Measurements from ENCODE around the gene DNAH3.
"Not testable (repeated sequence)": the region's sequence is repeated elsewhere in the genome, so short reads cannot be mapped to it uniquely, and the experiment has no call there.

Gene DNAH3

DNA sequence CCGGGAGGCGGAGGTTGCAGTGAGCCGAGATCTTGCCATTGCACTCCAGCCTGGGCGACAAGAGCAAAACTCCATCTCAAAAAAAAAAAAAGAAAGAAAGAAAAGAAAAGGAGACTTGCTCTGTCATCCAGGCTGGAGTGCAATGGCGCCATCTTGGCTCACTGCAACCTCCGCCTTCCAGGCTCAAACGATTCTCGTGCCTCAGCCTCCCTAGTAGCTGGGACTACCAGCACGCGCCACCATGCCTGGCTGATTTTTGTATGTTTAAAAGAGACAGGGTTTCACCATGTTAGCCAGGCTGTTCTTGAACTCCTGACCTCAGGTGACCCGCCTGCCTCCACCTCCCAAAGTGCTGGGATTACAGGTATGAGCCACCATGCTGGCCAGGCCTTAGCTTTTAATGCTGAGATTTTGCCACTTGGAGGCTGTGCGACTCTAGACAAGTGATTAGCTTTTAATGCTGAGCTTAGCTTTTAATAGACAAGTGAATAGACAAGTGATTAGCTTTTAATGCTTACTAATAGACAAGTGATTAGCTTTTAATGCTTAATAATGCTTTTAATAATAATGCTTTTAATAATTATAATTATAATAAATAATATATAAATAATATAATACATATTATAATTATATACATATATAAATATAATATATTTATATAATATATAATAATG is 17.4 kb upstream of the DNAH3 start:
- no peak for DNase-seq

GRCh38 chr16:21167360-21167759 is 16.7 kb upstream of the DNAH3 start:
- DNase-seq = peak; percentile 26

DNA sequence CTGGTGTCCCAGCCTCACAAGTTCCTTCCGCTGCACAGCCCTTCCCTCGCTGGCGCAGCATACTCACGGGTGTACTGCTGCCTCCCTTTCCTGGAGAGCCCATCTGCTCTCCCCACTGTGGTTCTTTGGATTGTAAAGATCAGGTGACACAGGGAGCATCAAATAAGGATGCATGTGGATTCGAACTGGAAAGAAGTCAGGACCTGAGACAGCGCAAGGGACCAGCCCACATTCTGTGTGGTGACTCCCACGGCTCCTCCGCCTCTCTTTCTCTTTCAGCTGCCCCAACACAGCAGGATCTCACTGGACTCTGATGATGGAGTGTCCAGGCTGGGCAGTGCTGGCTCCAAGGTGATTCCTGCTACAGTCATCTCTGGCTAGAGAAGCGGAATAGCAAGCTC is 15.9 kb upstream of the DNAH3 start:
- DNase-seq = peak; percentile 43

GRCh38 chr16:21164521-21165168 is 14.0 kb upstream of the DNAH3 start:
- no peak for DNase-seq

DNA sequence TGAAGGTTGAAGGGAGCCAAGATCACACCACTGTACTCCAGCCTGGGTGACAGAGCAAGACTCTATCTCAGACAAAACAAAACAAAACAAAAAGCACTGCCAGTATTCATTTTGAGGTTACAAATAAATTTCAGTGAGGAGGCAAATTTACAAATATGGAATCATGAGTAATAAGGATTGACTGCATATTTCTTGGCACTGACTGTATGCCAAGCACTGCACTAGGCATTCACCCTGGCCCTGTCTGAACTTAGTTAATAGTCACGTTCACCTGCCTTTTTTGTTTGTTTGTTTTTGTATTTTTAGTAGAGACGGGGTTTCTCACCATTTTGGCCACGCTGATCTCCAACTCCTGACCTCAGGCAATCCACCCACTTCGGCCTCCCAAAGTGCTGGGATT is 12.9 kb upstream of the DNAH3 start:
- DNase-seq = no peak

- no peak for DNase-seq
Measured at GRCh38 chr16:21162661-21163151, 12.1 kb upstream of the DNAH3 start.

GRCh38 chr16:21161211-21161610 is 10.6 kb upstream of the DNAH3 start:
- DNase-seq = no peak

DNA sequence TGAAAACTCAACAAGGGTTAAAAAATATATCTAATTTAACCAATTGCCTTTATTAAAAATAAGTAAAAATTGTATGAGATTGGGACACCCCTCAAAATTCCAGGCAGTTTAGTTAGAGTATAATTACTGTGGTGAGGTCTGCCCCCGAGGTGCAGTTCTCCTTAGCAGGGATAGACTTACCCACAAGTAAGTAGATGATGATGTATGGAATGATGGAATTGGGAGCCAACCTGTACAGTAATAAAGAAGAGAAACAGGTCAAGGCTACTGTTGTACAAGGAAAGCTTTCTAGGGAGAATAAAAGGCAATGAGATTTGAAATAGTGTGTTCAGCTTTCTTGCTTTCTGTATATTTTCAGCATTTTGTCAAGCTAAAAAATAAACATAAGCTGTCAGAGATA is 9.6 kb upstream of the DNAH3 start:
- DNase-seq = no peak

GRCh38 chr16:21159281-21159951 is 8.8 kb upstream of the DNAH3 start:
- DNase-seq = no peak

- peak; percentile 74 for DNase-seq
Measured at GRCh38 chr16:21158208-21159110, 7.8 kb upstream of the DNAH3 start, which contains the start of gene LDAF1. Gene LDAF1 (plus strand): TSS chr16:21158674. CDS start chr16:21161183, 2,509 bp downstream.

GRCh38 chr16:21157632-21158031 is 7.0 kb upstream of the DNAH3 start:
- DNase-seq = no peak

DNA sequence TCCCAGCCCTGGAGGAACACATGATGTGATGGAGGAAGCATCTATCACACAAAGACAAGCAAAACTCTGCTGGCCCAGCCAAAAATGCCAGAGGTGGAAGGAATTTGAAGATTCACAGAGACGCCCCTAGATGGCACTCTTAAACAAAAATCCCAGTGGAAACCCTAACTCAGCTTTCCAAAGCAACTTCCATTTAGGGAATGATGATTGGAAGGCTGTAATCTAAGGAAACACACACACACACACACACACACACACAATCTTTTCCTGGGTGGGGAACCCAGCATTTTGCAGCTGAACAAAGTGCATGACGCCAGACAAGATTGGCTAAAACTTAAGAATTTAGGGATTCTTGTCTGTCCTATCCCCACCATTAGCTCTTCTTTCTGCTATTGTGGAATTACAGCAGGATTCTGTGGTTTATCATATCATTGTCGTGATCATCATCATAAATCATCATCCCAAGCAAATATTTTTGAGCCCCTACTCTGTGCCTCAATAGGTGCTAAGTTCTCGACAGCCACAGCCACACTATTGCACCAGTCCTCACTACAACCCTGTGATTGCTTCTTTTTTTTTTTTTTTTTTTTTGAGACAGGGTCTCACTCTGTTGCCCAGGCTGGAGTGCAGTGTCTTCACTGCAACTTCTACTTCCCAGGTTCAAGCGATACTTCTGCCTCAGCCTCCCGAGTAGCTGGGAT is 6.3 kb upstream of the DNAH3 start:
- peak; percentile 72 for DNase-seq

GRCh38 chr16:21156011-21156410 is 5.4 kb upstream of the DNAH3 start:
- not testable (repeated sequence) for DNase-seq

GRCh38 chr16:21153124-21153729 is 2.6 kb upstream of the DNAH3 start:
- DNase-seq = not testable (repeated sequence)

DNA sequence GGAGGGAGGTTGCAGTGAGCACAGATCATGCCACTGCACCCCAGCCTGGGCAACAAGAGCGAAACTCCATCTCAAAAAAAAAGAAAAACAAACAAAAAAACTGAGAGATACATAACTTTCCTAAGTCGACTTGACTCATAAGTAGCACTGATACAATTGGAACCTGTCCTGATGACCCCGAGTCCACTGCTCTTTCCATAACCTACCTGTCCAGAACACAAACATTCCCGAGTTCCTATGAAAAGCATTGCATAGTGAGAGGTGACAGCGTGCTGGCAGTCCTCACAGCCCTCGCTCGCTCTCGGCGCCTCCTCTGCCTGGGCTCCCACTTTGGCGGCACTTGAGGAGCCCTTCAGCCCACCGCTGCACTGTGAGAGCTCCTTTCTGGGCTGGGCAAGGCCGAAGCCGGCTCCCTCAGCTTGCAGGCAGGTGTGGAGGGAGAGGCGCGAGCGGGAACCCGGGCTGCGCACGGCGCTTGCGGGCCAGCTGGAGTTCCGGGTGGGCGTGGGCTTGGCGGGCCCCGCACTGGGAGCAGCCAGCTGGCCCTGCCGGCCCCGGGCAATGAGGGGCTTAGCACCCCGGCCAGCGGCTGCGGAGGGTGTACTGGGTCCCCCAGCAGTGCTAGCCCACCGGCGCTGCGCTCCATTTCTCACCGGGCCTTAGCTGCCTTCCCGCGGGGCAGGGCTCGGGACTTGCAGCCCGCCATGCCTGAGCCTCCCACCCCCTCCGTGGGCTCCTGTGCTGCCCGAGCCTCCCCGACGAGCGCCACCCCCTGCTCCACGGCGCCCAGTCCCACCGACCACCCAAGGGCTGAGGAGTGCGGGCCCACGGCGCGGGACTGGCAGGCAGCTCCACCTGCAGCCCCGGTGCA is 1.7 kb upstream of the DNAH3 start:
- DNase-seq = not testable (repeated sequence)

- DNase-seq = no peak
Measured at GRCh38 chr16:21145738-21146137, 4.9 kb downstream of the DNAH3 start.

DNA sequence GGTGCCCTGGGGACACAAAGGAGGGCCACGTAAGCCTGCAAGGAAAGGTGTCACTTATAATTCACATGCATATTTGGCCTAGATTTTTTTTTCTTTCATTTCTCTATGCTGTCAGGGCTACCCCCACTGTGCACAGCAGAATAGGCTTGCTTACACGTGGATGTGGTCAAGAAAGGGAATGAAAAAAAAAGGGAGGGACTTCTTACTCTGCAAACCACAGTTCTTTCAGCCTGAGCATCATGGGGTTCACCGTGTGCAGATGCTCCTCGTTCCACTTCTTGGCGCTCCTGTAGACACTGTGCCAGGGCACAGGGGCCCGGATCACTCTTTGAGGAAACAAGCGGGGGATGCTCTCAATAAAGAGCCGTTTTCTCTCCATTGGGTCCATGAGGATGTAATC is 16.6 kb downstream of the DNAH3 start:
- DNase-seq = no peak

- no peak for DNase-seq
Measured at GRCh38 chr16:21130811-21131210, 19.8 kb downstream of the DNAH3 start.

DNA sequence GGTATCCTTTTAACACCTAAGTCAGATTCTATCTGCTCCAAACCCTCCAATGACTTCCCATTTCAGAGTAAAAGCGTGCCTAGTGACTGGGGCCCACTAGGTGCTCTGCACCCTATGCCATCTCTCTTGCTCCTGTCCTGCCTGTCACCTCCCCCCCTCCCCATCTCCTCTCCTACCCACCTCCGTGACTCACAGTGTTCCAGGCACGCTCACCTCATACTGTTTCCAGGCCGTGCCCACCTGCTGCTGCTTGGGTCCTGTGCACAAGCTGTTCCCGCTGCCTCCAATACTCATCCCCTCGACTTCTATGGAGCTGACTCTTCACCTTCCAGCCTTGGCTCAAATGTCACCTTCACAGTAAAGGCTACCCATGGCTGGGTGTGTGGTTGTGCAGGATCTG is 21.7 kb downstream of the DNAH3 start:
- no peak for DNase-seq

GRCh38 chr16:21126518-21126917 is 24.1 kb downstream of the DNAH3 start:
- DNase-seq = no peak

- DNase-seq = no peak
Measured at GRCh38 chr16:21125191-21125590, 25.5 kb downstream of the DNAH3 start.

All from NCI-H226 (cell line).